OCI-LY1 (cell line): ENCODE data around the gene PROC.

Experiments
- H2AFZ ChIP-seq: fragments of 200-600 bp; sonication (generic), shearing (Covaris generic); 2 replicates; pipeline ENCODE4 v1.6.0; 2014; ENCODE audit warnings: antibody characterized with exemption, mild to moderate bottlenecking, low read length
- H3F3A ChIP-seq: fragments of 200-600 bp; sonication (generic), shearing (Covaris generic); 2 replicates; pipeline ENCODE4 v1.6.0; 2014; ENCODE audit warnings: mild to moderate bottlenecking, antibody characterized with exemption, low read length, moderate library complexity; ENCODE audit not compliant: insufficient read depth
- H3K27ac ChIP-seq: fragments of 200-600 bp; sonication (generic); 2 replicates; pipeline ENCODE4 v1.5.1; 2014; ENCODE audit warnings: low read length, mixed run types, mild to moderate bottlenecking, low read depth; ENCODE audit not compliant: poor library complexity, severe bottlenecking
- H3K27me3 ChIP-seq: fragments of 200-600 bp; sonication (generic); 2 replicates; pipeline ENCODE4 v1.6.0; 2014; ENCODE audit warnings: antibody characterized with exemption, mild to moderate bottlenecking, low read length, moderate library complexity; ENCODE audit not compliant: insufficient read depth
- H3K36me3 ChIP-seq: fragments of 200-600 bp; sonication (generic); 2 replicates; pipeline ENCODE4 v1.6.1; 2014; ENCODE audit warnings: mild to moderate bottlenecking, antibody characterized with exemption, low read length, moderate library complexity, mixed read lengths; ENCODE audit not compliant: insufficient read depth
- H3K4me1 ChIP-seq: fragments of 200-600 bp; sonication (generic); 2 replicates; pipeline ENCODE4 v1.5.1; 2014; ENCODE audit warnings: mild to moderate bottlenecking, low read length, moderate library complexity; ENCODE audit not compliant: insufficient read depth, severe bottlenecking
- H3K4me2 ChIP-seq: fragments of 200-600 bp; sonication (generic), shearing (Covaris generic); 2 replicates; pipeline ENCODE4 v1.6.1; 2014; ENCODE audit warnings: low read length
- H3K4me3 ChIP-seq: fragments of 200-600 bp; sonication (generic); 2 replicates; pipeline ENCODE4 v1.5.1; 2014; ENCODE audit warnings: low read length, low read depth, mild to moderate bottlenecking, mixed read lengths; ENCODE audit not compliant: poor library complexity, severe bottlenecking
- H3K79me2 ChIP-seq: fragments of 200-600 bp; shearing (Covaris generic); 2 replicates; pipeline ENCODE4 v1.6.1; 2016; ENCODE audit warnings: mixed run types, low read length, mixed read lengths; ENCODE audit not compliant: insufficient read depth
- H3K9ac ChIP-seq: fragments of 200-600 bp; sonication (generic), shearing (Covaris generic); 2 replicates; pipeline ENCODE4 v1.6.1; 2014; ENCODE audit warnings: mild to moderate bottlenecking, low read length, mixed read lengths
- H3K9me2 ChIP-seq: fragments of 200-600 bp; sonication (generic), shearing (Covaris generic); 2 replicates; pipeline ENCODE4 v1.6.1; 2014; ENCODE audit warnings: low read depth, mild to moderate bottlenecking, low read length, mixed read lengths
- H3K9me3 ChIP-seq: fragments of 200-600 bp; shearing (Covaris generic); 2 replicates; pipeline ENCODE4 v1.6.1; 2014; ENCODE audit warnings: low read length, mixed read lengths
- H4K20me1 ChIP-seq: fragments of 200-600 bp; sonication (generic), shearing (Covaris generic); 2 replicates; pipeline ENCODE4 v1.6.0; 2016; ENCODE audit warnings: mild to moderate bottlenecking, low read length; ENCODE audit not compliant: insufficient read depth
- EZH2 ChIP-seq: fragments of 200-600 bp; sonication (generic), shearing (Covaris generic); IDR thresholded peaks from 2 replicates; pipeline ENCODE4 v1.8.0; 2017; ENCODE audit warnings: borderline replicate concordance, mixed run types, mild to moderate bottlenecking, antibody characterized with exemption, low read length, moderate library complexity, mixed read lengths
- TF ChIP-seq, protein P1 (sequence below): fragments of 200-600 bp; sonication (generic), shearing (Covaris generic); IDR thresholded peaks from 2 replicates; pipeline ENCODE4 v1.5.1; 2017; ENCODE audit warnings: mild to moderate bottlenecking, antibody characterized with exemption, low read length, moderate library complexity, mixed read lengths

PROC gene

DNA sequence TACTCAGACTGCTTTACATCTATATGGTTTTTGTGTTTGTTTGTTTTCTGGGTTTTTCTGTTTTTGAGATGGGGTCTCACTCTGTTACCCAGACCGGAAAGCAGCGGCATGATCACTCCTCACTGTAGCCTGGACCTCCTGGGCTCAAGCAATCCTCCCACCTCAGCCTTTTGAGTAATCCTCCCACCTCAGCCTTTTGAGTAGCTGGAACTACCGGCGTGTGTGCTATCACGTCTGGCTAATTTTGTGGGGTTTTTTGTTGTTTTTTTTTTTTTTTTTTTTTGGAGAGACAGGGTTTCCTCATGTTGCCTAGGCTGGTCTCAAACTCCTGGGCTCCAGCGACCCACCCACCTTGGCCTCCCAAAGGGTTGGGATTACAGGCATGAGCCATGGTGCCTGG is 39.5 kb upstream of the PROC start:
- Histone ChIP-seq H4K20me1 (no peaks in the 10 kb centered on the region), H3K4me2 (no peak overlapping the region), H3K9me3 (peaks cover 18% of the 10 kb centered on the region)

DNA sequence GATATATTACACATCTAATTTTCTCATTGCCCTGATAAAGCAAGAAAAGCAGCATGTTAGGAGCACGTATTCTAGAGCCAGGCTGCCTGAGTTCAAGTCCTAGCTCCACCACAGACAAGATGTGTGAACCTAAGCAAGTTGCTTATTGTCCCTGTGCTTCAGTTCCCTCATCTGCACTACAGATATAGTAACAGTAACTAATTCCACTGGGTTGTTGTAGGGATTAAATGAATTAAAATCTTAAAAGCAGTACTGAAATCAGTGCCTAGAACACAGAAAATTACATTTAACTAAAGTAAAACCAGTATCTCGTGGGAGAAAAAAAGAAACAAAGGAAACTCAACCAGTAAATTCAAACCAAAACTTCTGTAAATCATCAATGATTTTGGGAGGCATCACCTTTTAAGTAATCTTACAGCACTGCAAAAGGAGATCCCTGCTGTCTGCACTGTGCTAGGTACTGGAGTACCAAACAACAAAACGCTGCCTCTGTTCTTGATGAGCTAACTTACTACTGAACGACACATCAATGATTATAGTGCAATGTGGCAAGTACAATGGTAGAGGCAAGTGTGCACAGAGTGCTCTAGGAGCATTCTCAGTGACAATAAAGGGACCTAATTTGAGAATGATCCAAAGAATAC is 38.4 kb upstream of the PROC start:
- Histone ChIP-seq H2AFZ (no peak overlapping the region), H3K4me2 (no peak overlapping the region), H3K9ac (no peak overlapping the region), H3K9me3 (peaks cover 18% of the 10 kb centered on the region), H3K9me2 (no peaks in the 10 kb centered on the region), H3K4me3 (no peak overlapping the region), H3K4me1 (no peaks in the 10 kb centered on the region), H3K27me3 (no peaks in the 10 kb centered on the region), H3K36me3 (peaks cover 15% of the 10 kb centered on the region), H4K20me1 (no peaks in the 10 kb centered on the region), H3K27ac (no peak overlapping the region), H3F3A (no peaks in the 10 kb centered on the region), H3K79me2 (peaks cover 79% of the 10 kb centered on the region)
- no peak for TF ChIP-seq EZH2

More for the DNA sequence above, 39.5 kb upstream of the PROC start:
- TF ChIP-seq, protein P1, sequence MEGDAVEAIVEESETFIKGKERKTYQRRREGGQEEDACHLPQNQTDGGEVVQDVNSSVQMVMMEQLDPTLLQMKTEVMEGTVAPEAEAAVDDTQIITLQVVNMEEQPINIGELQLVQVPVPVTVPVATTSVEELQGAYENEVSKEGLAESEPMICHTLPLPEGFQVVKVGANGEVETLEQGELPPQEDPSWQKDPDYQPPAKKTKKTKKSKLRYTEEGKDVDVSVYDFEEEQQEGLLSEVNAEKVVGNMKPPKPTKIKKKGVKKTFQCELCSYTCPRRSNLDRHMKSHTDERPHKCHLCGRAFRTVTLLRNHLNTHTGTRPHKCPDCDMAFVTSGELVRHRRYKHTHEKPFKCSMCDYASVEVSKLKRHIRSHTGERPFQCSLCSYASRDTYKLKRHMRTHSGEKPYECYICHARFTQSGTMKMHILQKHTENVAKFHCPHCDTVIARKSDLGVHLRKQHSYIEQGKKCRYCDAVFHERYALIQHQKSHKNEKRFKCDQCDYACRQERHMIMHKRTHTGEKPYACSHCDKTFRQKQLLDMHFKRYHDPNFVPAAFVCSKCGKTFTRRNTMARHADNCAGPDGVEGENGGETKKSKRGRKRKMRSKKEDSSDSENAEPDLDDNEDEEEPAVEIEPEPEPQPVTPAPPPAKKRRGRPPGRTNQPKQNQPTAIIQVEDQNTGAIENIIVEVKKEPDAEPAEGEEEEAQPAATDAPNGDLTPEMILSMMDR: no peak
- no peak for TF ChIP-seq EZH2
- no peaks in the 10 kb centered on the region for H3F3A ChIP-seq
- H3K36me3 ChIP-seq: peaks cover 15% of the 10 kb centered on the region
- H3K9ac ChIP-seq: no peak overlapping the region
- H3K27ac ChIP-seq: no peak overlapping the region
- H3K27me3 ChIP-seq: no peaks in the 10 kb centered on the region
- no peak overlapping the region for H3K4me3 ChIP-seq
- H3K79me2 ChIP-seq: peaks cover 81% of the 10 kb centered on the region
- no peaks in the 10 kb centered on the region for H3K4me1 ChIP-seq
- H3K9me2 ChIP-seq: no peaks in the 10 kb centered on the region
- H2AFZ ChIP-seq: no peak overlapping the region

DNA sequence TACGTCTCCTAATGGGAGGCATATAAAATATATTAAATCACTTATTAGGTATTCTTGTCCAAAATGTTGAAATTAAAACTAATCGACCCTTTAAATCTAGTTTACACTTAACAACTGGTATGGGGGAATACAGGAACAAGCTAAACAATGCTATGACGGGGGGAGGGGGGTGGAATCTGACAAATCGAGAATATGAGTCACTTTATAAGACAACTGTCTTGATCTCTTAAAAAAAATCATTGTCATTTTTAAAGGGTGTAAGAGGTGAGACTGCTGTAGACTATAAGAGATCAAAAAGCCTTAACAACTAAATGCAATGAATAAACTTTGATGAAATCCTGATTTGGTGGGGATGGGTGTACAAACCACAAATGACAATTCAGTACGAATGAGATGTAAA is 36.5 kb upstream of the PROC start:
- Histone ChIP-seq H3K4me2 (no peak overlapping the region), H3K27me3 (no peaks in the 10 kb centered on the region), H4K20me1 (no peaks in the 10 kb centered on the region), H3K27ac (no peak overlapping the region), H3K79me2 (peaks cover 91% of the 10 kb centered on the region), H3K9me3 (peaks cover 9% of the 10 kb centered on the region), H3K9me2 (no peaks in the 10 kb centered on the region), H3K36me3 (peaks cover 9% of the 10 kb centered on the region), H3F3A (no peaks in the 10 kb centered on the region), H3K4me1 (peaks cover 15% of the 10 kb centered on the region), H3K9ac (no peak overlapping the region), H3K4me3 (no peak overlapping the region), H2AFZ (no peak overlapping the region)
- TF ChIP-seq, protein P1: no peak
- TF ChIP-seq EZH2: no peak

DNA sequence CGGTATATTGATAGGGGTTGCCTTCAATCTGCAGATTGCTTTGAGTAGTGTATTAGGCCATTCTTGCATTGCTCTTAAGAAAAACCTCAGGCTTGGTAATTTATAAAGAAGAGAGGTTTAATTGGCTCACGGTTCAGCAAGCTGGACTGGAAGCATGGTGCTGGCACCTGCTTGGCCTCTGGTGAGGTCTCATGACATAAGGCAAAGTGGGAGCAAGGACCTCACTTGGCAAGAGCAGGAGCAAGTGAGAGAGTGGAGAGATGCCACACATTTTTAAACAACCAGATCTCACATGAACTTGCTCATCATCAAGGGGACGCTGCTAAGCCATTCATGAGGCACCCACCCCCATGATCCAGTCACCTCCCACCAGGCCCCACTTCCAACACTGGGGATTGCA is 35.4 kb upstream of the PROC start:
- H4K20me1 ChIP-seq: no peaks in the 10 kb centered on the region
- peaks cover 84% of the 10 kb centered on the region for H3K79me2 ChIP-seq
- TF ChIP-seq, protein P1: no peak
- TF ChIP-seq EZH2: no peak

More for the DNA sequence above, 35.4 kb upstream of the PROC start:
- Histone ChIP-seq H3K27ac (no peak overlapping the region), H2AFZ (no peak overlapping the region), H3K4me2 (no peak overlapping the region), H3K9me3 (peaks cover under 1% of the 10 kb centered on the region; the same call in 1 of the 2 replicates), H3K36me3 (peaks cover under 1% of the 10 kb centered on the region; the same call in 1 of the 2 replicates), H3K9me2 (no peaks in the 10 kb centered on the region), H3F3A (no peaks in the 10 kb centered on the region), H3K4me3 (no peak overlapping the region), H3K4me1 (peaks cover 16% of the 10 kb centered on the region), H3K9ac (no peak overlapping the region), H3K27me3 (no peaks in the 10 kb centered on the region)
